PC-3 (cell line): ENCODE results near the gene GNAZ.

Experiments
- CTCF ChIP-seq: fragments of 300-600 bp; sonication (generic); conservative IDR thresholded peaks from 2 replicates; pipeline ENCODE4 v1.5.1; 2017; ENCODE audit warnings: antibody characterized with exemption, low read depth, mild to moderate bottlenecking, low read length
- EZH2 ChIP-seq: fragments of 300-600 bp; sonication (generic); IDR thresholded peaks from one replicate; pipeline ENCODE4 v1.6.1; 2017; ENCODE audit warnings: antibody characterized with exemption, mild to moderate bottlenecking, low read length; ENCODE audit not compliant: unreplicated experiment
- EZH2phosphoT487 ChIP-seq: fragments of 300-600 bp; sonication (generic); IDR thresholded peaks from 2 replicates; pipeline ENCODE4 v1.6.1; 2018; ENCODE audit warnings: mild to moderate bottlenecking, antibody characterized with exemption, low read length, borderline replicate concordance

- TF ChIP-seq EZH2phosphoT487, result no peak
- no peak for TF ChIP-seq CTCF
- no peak for TF ChIP-seq EZH2
These were observed 37.0 kb upstream of the GNAZ start for GRCh38 chr22:23033116-23033905.
